BE2C (cell line): Measurements from ENCODE around the gene TAF12.
"Not testable (repeated sequence)": the region's sequence is repeated elsewhere in the genome, so short reads cannot be mapped to it uniquely, and the experiment has no call there.

Source experiments
- DNase-seq: peaks from one replicate; pipeline ENCODE4 v3.0.0-alpha.2; 2020
- H3K27me3 ChIP-seq: fragments of 250-450 bp; sonication (Bioruptor Pico); 2 replicates; pipeline ENCODE4 v1.5.1; 2020; ENCODE audit warnings: mild to moderate bottlenecking
- H3K36me3 ChIP-seq: fragments of 250-450 bp; sonication (Bioruptor Pico); 2 replicates; pipeline ENCODE4 v1.5.1; 2020; ENCODE audit warnings: mild to moderate bottlenecking
- H3K4me1 ChIP-seq: fragments of 250-450 bp; sonication (Bioruptor Pico); 2 replicates; pipeline ENCODE4 v1.5.1; 2020
- H3K4me3 ChIP-seq: 2 replicates; pipeline ENCODE4 v1.5.1; 2011; ENCODE audit warnings: low read depth, low read length
- H3K9me3 ChIP-seq: fragments of 250-450 bp; sonication (Bioruptor Pico); 2 replicates; pipeline ENCODE4 v1.5.1; 2020
- TF ChIP-seq, protein P1 (sequence below): IDR thresholded peaks from 2 replicates; pipeline ENCODE4 v1.5.1; 2012; ENCODE audit warnings: mild to moderate bottlenecking, low read depth, low read length

The TAF12 gene

DNA sequence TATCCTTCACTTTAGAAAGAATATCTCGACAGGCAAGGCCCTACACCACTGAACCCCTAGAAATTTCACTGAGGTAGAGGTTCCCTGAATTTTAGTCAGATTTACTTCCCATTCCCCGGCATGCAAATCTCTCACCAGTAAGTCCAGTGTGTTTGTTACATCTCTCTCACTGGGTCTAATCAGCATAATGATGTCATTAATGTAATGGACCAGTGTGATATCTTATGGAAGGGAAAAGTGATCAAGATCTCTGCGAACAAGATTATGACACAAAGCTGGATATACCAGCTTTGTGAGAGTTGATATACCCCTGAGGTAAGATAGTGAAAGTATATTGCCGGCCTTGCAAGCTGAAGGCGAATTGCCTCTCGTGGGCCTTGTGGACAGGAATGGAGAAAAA is 13.5 kb upstream of the TAF12 start:
- H3K9me3 ChIP-seq: no peaks in the 10 kb centered on the region
- H3K27me3 ChIP-seq: no peaks in the 10 kb centered on the region
- DNase-seq: no peak
- no peaks in the 10 kb centered on the region for H3K4me1 ChIP-seq
- TF ChIP-seq, protein P1, sequence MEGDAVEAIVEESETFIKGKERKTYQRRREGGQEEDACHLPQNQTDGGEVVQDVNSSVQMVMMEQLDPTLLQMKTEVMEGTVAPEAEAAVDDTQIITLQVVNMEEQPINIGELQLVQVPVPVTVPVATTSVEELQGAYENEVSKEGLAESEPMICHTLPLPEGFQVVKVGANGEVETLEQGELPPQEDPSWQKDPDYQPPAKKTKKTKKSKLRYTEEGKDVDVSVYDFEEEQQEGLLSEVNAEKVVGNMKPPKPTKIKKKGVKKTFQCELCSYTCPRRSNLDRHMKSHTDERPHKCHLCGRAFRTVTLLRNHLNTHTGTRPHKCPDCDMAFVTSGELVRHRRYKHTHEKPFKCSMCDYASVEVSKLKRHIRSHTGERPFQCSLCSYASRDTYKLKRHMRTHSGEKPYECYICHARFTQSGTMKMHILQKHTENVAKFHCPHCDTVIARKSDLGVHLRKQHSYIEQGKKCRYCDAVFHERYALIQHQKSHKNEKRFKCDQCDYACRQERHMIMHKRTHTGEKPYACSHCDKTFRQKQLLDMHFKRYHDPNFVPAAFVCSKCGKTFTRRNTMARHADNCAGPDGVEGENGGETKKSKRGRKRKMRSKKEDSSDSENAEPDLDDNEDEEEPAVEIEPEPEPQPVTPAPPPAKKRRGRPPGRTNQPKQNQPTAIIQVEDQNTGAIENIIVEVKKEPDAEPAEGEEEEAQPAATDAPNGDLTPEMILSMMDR: no peak
- H3K4me3 ChIP-seq: no peak overlapping the region
- H3K36me3 ChIP-seq: no peaks in the 10 kb centered on the region

DNA sequence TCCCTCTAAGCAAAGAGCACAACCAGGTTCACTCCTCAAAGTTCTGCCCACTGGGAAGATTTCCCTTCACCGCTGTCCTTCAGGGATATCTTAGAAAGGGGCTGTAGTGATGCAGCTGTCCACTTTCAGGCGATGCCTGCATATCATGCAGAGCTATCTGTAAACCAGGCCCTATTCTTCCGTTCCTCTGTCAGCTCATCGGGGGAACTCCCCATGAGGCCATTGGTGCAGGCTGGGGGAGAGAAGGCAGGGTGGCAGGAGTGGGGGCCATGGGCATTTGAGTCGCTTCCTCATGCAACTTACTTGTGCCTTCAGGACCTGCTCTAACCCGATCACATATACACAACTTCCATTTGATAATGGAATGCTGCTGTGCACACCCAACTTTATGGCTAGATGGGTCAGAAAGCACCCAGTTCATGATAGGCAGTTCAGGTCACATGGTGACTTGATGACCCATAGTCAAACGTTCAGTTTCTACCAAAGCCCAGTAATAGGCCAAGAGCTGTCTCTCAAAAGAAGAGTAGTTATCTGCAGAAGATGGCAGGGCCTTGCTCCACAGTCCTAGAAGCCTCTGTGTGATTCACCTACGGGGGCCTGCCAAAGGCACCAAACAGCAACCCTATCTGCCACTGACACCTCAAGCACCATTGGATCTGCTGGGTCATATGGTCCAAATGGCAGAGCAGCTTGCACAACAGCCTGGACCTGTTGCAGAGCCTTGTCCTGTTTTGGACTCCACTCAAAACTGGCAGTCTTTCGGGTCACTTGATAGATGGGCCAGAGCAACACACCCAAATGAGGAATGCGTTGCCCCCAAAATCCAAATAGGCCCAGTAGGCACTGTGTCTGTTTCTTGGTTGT is 12.8 kb upstream of the TAF12 start:
- H3K27me3 ChIP-seq, H3K4me1 ChIP-seq, H3K4me3 ChIP-seq, H3K36me3 ChIP-seq, H3K9me3 ChIP-seq, DNase-seq: not testable (repeated sequence)

DNA sequence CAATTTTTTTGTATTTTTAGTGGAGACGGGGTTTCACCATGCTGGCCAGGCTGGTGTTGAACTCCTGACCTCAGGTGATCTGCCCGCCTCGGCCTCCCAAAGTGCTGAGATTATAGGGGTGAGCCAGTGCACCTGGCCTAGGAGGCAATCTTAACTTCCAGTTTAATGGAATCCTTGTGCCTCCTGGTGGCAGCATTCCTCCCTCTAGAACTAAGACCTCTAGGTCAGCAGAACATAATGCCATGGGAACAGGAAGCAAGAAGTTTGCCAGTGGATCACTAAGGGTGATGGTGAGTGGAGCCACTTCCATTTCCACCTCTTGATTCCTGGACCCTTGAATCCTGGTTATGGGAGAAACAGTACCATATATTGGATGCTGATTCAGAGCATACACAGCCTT is 11.0 kb upstream of the TAF12 start:
- not testable (repeated sequence) for H3K4me3 ChIP-seq, DNase-seq, H3K27me3 ChIP-seq, H3K9me3 ChIP-seq, H3K4me1 ChIP-seq, H3K36me3 ChIP-seq
- TF ChIP-seq, protein P1: peak; percentile 32

DNA sequence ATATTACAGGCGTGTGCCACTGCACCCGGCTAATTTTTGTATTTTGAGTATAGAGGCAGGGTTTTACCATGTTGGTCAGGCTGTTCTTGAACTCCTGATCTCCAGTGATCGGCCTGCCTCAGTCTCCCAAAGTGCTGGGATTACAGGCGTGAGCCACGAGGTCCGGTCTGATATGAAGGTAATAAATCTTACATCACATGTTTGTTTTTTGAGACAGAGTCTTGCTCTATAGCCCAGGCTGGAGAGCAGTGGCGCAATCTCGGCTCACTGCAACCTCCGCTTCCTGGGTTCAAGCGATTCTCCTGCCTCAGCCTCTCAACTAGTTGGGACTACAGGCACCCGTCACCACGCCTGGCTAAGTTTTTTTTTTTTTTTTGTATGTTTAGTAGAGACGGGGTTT is 10.2 kb upstream of the TAF12 start:
- not testable (repeated sequence) for H3K36me3 ChIP-seq, H3K27me3 ChIP-seq, DNase-seq, H3K4me3 ChIP-seq, H3K4me1 ChIP-seq, H3K9me3 ChIP-seq

DNA sequence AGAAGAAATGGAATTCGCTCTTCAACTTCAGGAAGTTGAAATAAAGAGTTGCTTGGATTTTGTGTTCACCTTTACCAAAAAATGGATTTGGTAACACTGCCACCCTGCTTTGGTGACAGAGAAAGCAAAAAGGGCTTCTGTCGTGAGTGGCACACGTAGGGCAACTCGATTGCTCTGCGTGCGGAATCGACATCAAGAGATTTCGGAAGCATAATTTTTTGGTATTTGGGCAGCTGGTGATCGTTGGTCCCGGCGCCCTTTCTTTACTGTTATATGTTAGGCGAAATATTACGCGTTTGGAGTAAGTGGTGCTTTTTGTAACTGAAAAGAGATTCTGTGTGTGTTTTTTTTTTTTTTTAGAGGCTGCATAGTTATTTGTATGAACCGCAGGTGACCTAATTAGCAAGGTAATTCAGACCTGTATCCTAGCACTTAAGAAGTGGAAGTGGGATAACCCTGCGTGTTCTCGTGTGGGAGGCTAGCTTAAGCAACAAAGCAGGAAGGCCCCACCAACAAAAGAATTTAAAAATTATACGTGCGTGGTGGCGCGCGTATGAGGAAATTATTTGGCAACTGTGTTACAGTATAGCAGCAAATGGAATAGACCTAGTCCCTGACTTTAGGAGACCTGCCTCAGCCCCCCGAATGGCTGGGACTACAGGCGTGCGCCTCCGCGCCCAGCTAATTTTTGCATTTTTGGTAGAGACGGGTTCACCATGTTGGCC is 5.8 kb upstream of the TAF12 start, which contains the start of gene RNU11:
RNU11 (plus strand) TSS at position 127 of the 725 bp plus-strand sequence.
- peak; percentile 81 for DNase-seq
- Histone ChIP-seq H3K9me3 (no peaks in the 10 kb centered on the region), H3K36me3 (no peaks in the 10 kb centered on the region), H3K4me1 (0 out of 2 replicates have a peak, but pooled peaks cover 4% of the 10 kb centered on the region), H3K4me3 (peak within 1 kb of the TSS; percentile 46), H3K27me3 (no peaks in the 10 kb centered on the region)
- TF ChIP-seq, protein P1: no peak

DNA sequence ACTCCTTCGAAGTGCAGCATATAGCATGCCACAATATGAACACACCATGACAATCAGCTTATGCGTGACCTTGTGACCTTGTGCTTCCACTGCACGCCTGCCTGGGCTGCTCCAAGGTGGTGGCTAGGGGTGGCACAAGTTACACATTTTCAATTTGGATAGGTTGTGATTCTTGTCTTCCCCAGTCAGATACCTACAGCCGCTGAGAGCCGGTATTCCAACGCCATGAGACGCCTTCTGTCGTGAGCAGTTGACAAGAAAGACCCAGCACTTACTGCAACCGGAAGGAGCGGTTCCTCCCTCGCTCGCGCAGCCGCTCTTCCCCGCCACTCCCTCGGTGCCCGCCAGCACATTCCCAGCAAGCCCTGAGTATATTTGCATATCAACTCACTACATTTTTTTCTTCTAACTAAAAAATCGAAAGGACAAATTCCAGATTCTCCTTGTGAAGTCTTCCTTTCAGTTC is 5.2 kb upstream of the TAF12 start:
- TF ChIP-seq, protein P1: no peak
- Histone ChIP-seq H3K4me3 (peak overlapping the region; percentile 46), H3K9me3 (no peaks in the 10 kb centered on the region), H3K27me3 (no peaks in the 10 kb centered on the region), H3K36me3 (no peaks in the 10 kb centered on the region), H3K4me1 (0 out of 2 replicates have a peak, but pooled peaks cover 4% of the 10 kb centered on the region)
- peak; percentile 86 for DNase-seq

DNA sequence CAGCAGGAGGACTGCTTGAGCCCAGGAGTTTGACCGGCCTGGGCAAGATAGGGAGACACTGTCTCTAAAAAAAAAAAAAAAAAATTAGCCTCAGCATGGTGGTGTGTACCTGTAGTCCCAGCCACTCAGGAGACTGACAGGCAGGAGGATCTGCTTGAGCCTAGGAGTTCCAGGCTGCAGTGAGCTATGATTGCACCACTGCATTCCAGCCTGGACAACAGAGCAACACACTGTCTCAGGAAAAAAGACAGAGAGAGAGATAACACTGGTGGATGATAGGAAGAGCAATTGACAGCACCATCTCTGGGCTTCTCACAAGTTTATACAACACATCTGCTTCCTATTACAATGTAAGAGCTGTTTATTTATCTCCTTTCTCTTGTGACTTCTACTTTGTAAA is 3.2 kb upstream of the TAF12 start:
- TF ChIP-seq, protein P1: no peak
- Histone ChIP-seq H3K36me3 (no peaks in the 10 kb centered on the region; the same call in 1 of the 2 replicates), H3K4me3 (no peak overlapping the region), H3K27me3 (no peaks in the 10 kb centered on the region), H3K4me1 (0 out of 2 replicates have a peak, but pooled peaks cover 4% of the 10 kb centered on the region), H3K9me3 (no peaks in the 10 kb centered on the region)
- no peak for DNase-seq

DNA sequence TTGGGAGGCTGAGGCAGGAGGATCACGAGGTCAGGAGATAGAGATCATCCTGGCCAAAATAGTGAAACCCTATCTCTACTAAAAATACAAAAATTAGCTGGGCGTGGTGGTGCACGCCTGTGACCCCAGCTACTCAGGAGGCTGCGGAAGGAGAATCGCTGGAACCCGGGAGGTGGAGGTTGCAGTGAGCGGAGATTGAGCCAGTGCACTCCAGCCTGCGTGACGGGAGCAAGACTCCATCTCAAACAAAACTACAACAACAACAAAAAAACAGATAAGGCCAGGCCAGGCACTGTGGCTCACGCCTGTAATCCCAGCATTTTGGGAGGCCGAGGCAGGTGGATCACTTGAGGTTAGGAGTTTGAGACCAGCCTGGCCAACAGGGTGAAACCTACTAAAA is 2.5 kb upstream of the TAF12 start:
- not testable (repeated sequence) for DNase-seq, H3K4me3 ChIP-seq, H3K4me1 ChIP-seq, H3K27me3 ChIP-seq, H3K9me3 ChIP-seq, H3K36me3 ChIP-seq
